Naive thymus-derived CD4-positive, alpha-beta T cell (primary cell): ENCODE results near the gene ACYP2. TPM values are rescaled to one million over a fixed set of nuclear protein-coding genes. Genes with fewer than 3 reads are reported as not detected.

Experiments
- ATAC-seq: fragments of 150-1000 bp; cut with Tn5 transposase; 2 replicates; pipeline ENCODE4 v1.10.0; 2021; ENCODE audit warnings: mild to moderate bottlenecking, moderate library complexity
- CTCF ChIA-PET: fragments of 350-600 bp; sonication (Branson Sonifier 250); formaldehyde crosslinking; loops from one replicate; lab custom pipeline; 2021; ENCODE audit warnings: antibody characterized with exemption; lab: Charles Lee
- POLR2A ChIA-PET: fragments of 350-600 bp; sonication (Branson Sonifier 250); formaldehyde crosslinking; loops from one replicate; lab custom pipeline; 2021; ENCODE audit warnings: antibody characterized with exemption, inconsistent platforms; lab: Charles Lee
- DNase-seq, 9 donors: peaks; one replicate each; pipeline versions ENCODE4 v3.0.0 to v3.0.0-alpha.2; 2020 to 2022; ENCODE audit warnings: mixed read lengths in 1 of 9
- H3K27ac ChIP-seq: one replicate; pipeline ENCODE4 v1.7.0; 2013; ENCODE audit warnings: mild to moderate bottlenecking, low read depth, low read length, moderate library complexity
- H3K27me3 ChIP-seq, 2 donors: one replicate each; pipeline ENCODE4 v1.7.0; 2013; ENCODE audit warnings: low read length in 2 of 2, mild to moderate bottlenecking in 2 of 2, moderate library complexity in 2 of 2; ENCODE audit not compliant: control insufficient read depth in 2 of 2, insufficient read depth in 2 of 2
- H3K36me3 ChIP-seq, 3 experiments: 1 replicate in 2 of 3; 2 replicates in 1 of 3; pipeline ENCODE4 v1.7.0; 2013; ENCODE audit warnings: low read length in 3 of 3, mild to moderate bottlenecking in 3 of 3, moderate library complexity in 1 of 3; ENCODE audit not compliant: insufficient read depth in 3 of 3, control insufficient read depth in 2 of 3
- H3K4me1 ChIP-seq, 2 donors: one replicate each; pipeline ENCODE4 v1.7.0; 2013; ENCODE audit warnings: low read length in 2 of 2, mild to moderate bottlenecking in 2 of 2, moderate library complexity in 1 of 2; ENCODE audit not compliant: control insufficient read depth in 2 of 2, insufficient read depth in 2 of 2
- H3K4me3 ChIP-seq: 2 replicates; pipeline ENCODE4 v1.7.0; 2013; ENCODE audit warnings: mild to moderate bottlenecking, low read length
- H3K9me3 ChIP-seq, 3 experiments: 1 replicate in 2 of 3; 2 replicates in 1 of 3; pipeline ENCODE4 v1.7.0; 2013; ENCODE audit warnings: low read length in 3 of 3; ENCODE audit not compliant: control insufficient read depth in 2 of 3
- H3K27ac Mint-ChIP-seq, 9 donors: one replicate each; pipeline ENCODE4 v1.8.0; 2020 to 2022; ENCODE audit warnings: mixed read lengths in 9 of 9, mild to moderate bottlenecking in 8 of 9, moderate library complexity in 5 of 9, inconsistent platforms in 2 of 9
- H3K27me3 Mint-ChIP-seq, 5 donors: one replicate each; pipeline ENCODE4 v1.8.0; 2021 to 2022; ENCODE audit warnings: mixed read lengths in 5 of 5, mild to moderate bottlenecking in 1 of 5
- H3K36me3 Mint-ChIP-seq, 5 donors: one replicate each; pipeline ENCODE4 v1.8.0; 2020 to 2022; ENCODE audit warnings: mixed read lengths in 5 of 5, mild to moderate bottlenecking in 3 of 5, inconsistent platforms in 1 of 5
- H3K4me1 Mint-ChIP-seq, 7 donors: one replicate each; pipeline ENCODE4 v1.8.0; 2020 to 2022; ENCODE audit warnings: mixed read lengths in 7 of 7, mild to moderate bottlenecking in 3 of 7, inconsistent platforms in 1 of 7
- H3K4me3 Mint-ChIP-seq, 10 donors: one replicate each; pipeline ENCODE4 v1.8.0; 2020 to 2022; ENCODE audit warnings: mild to moderate bottlenecking in 10 of 10, mixed read lengths in 10 of 10, moderate library complexity in 6 of 10, inconsistent platforms in 2 of 10
- H3K9me3 Mint-ChIP-seq, 11 donors: one replicate each; pipeline ENCODE4 v1.8.0; 2020 to 2022; ENCODE audit warnings: mixed read lengths in 11 of 11, mild to moderate bottlenecking in 4 of 11, inconsistent platforms in 1 of 11, moderate library complexity in 1 of 11
- intact Hi-C, 2 donors: fragments of 100-400 bp; cut with micrococcal nuclease; formaldehyde crosslinking; loops; one replicate each; pipeline ENCODE4 v1.15.1; 2023
- polyA plus RNA-seq, 2 donors: library from polyadenylated mRNA; unstranded; fragments of 300-500 nt; fragmentation: Illumina TruSeq; gene quantifications; one replicate each; pipeline ENCODE4 v1.2.3, GENCODE V29; 2021
- total RNA-seq, 6 experiments: library from RNA in 5 of 6; stranded (reverse) in 5 of 6; gene quantifications; 1 replicate in 5 of 6; 2 replicates in 1 of 6; pipeline ENCODE4 v1.2.3 and lab custom pipeline; 2021 to 2026

Gene ACYP2
- total and polyA plus RNA-seq, 7 experiments from 2014 or later, result 11.2 to 23.0 (median 15.6) TPM

- ChIA-PET POLR2A (no interaction called here), CTCF (interaction anchor here (0.7 kb wide), 1 partner anchor 792 kb away, joined by 7 read pairs; no protein-coding TSS in a partner anchor)
- DNase-seq (no peak), ATAC-seq (no peak)
- Mint-ChIP-seq H3K4me1 (peaks cover 4 to 22% (median 11%) of the 10 kb centered on the region in 7 donors), H3K9me3 (peaks cover 0 to 4% (median 0%) of the 10 kb centered on the region in 11 donors), H3K36me3 (peaks cover 0 to 5% (median 3%) of the 10 kb centered on the region in 5 donors), H3K27me3 (peaks cover 0 to 16% (median 0%) of the 10 kb centered on the region in 5 donors), H3K4me3 (no peak overlapping the region), H3K27ac (no peak overlapping the region)
- H3K27me3 ChIP-seq, result no peaks in the 10 kb centered on the region
- no peaks in the 10 kb centered on the region for H3K36me3 ChIP-seq
- H3K9me3 ChIP-seq, result no peaks in the 10 kb centered on the region
- intact Hi-C loops, result no loop called here
- no peak overlapping the region for H3K27ac ChIP-seq
- peaks cover 0 to 4% of the 10 kb centered on the region in 2 donors for H3K4me1 ChIP-seq
- no peak overlapping the region for H3K4me3 ChIP-seq
These were observed 14.6 kb upstream of the ACYP2 start for GRCh38 chr2:54100772-54101171.

- no peak overlapping the region for H3K4me3 Mint-ChIP-seq
- CTCF ChIA-PET, result interaction anchor here (1.4 to 1.7 kb wide), 3 partner anchors 562 to 735 kb away, joined by 3 to 7 read pairs (median 6); no protein-coding TSS in a partner anchor
- H3K4me1 Mint-ChIP-seq, result peaks cover 6 to 22% (median 11%) of the 10 kb centered on the region in 7 donors
- peak overlapping the region in 3 of 9 donors; percentile 16 to 26 (median 21) for H3K27ac Mint-ChIP-seq
- no peaks in the 10 kb centered on the region for H3K36me3 ChIP-seq
- no peak overlapping the region for H3K4me3 ChIP-seq
- H3K36me3 Mint-ChIP-seq, result no peaks in the 10 kb centered on the region
- peaks cover 0 to 4% of the 10 kb centered on the region in 2 donors for H3K4me1 ChIP-seq
- no peaks in the 10 kb centered on the region for H3K9me3 ChIP-seq
- no peaks in the 10 kb centered on the region for H3K9me3 Mint-ChIP-seq
- POLR2A ChIA-PET, result no interaction called here
- ATAC-seq (peak; percentile 72), DNase-seq (peak in 4 of 9 donors; percentile 15 to 27 (median 20))
- intact Hi-C loops, result no loop called here
- H3K27me3 ChIP-seq, result no peaks in the 10 kb centered on the region
- H3K27ac ChIP-seq, result no peak overlapping the region
- H3K27me3 Mint-ChIP-seq, result peaks cover 0 to 14% (median 0%) of the 10 kb centered on the region in 5 donors
These were observed 11.7 kb upstream of the ACYP2 start for GRCh38 chr2:54103454-54104314.

GRCh38 chr2:54106631-54107454 is 8.6 kb upstream of the ACYP2 start:
- Histone ChIP-seq H3K4me3 (no peak overlapping the region), H3K27me3 (no peaks in the 10 kb centered on the region), H3K36me3 (no peaks in the 10 kb centered on the region), H3K27ac (no peak overlapping the region), H3K9me3 (no peaks in the 10 kb centered on the region), H3K4me1 (peaks cover 0 to 4% of the 10 kb centered on the region in 2 donors)
- Mint-ChIP-seq H3K9me3 (no peaks in the 10 kb centered on the region), H3K4me3 (peak overlapping the region in 1 of 10 donors; percentile 28), H3K4me1 (peaks cover 0 to 12% (median 9%) of the 10 kb centered on the region in 7 donors), H3K36me3 (no peaks in the 10 kb centered on the region), H3K27me3 (peaks cover 0 to 15% (median 0%) of the 10 kb centered on the region in 5 donors), H3K27ac (peak overlapping the region in 2 of 9 donors; percentile 20 to 31)
- CTCF ChIA-PET, result interaction anchor here (0.6 to 2.8 kb wide), 12 partner anchors 9 to 1412 kb away, joined by 3 to 28 read pairs (median 4); no protein-coding TSS in a partner anchor
- POLR2A ChIA-PET, result interaction anchor here (0.7 to 1.0 kb wide), 2 partner anchors 598 to 944 kb away, joined by 3 read pairs; no protein-coding TSS in a partner anchor
- intact Hi-C loops, result loop anchor here (1.0 to 5.0 kb wide), 7 partner anchors 396 to 1070 kb away; no protein-coding TSS in a partner anchor
- ATAC-seq (peak; percentile 86), DNase-seq (peak in 7 of 9 donors; percentile 39 to 68 (median 51))

- Histone ChIP-seq H3K36me3 (no peaks in the 10 kb centered on the region), H3K9me3 (no peaks in the 10 kb centered on the region), H3K4me1 (peaks cover 0 to 4% of the 10 kb centered on the region in 2 donors), H3K27me3 (no peaks in the 10 kb centered on the region), H3K4me3 (no peak overlapping the region), H3K27ac (no peak overlapping the region)
- ChIA-PET POLR2A (interaction anchor here (1.0 kb wide), 1 partner anchor 597 kb away, joined by 3 read pairs; no protein-coding TSS in a partner anchor), CTCF (interaction anchor here (0.6 to 2.8 kb wide), 9 partner anchors 15 to 732 kb away, joined by 3 to 28 read pairs (median 5); no protein-coding TSS in a partner anchor)
- no peak overlapping the region for H3K4me3 Mint-ChIP-seq
- H3K36me3 Mint-ChIP-seq, result no peaks in the 10 kb centered on the region
- H3K27me3 Mint-ChIP-seq, result peaks cover 0 to 15% (median 0%) of the 10 kb centered on the region in 5 donors
- H3K4me1 Mint-ChIP-seq, result peaks cover 0 to 12% (median 9%) of the 10 kb centered on the region in 7 donors
- H3K27ac Mint-ChIP-seq, result no peak overlapping the region
- no peak for DNase-seq
- no peaks in the 10 kb centered on the region for H3K9me3 Mint-ChIP-seq
- ATAC-seq, result no peak
- intact Hi-C loops, result loop anchor here (1.0 to 5.0 kb wide), 7 partner anchors 396 to 1070 kb away; no protein-coding TSS in a partner anchor
These were observed 8.0 kb upstream of the ACYP2 start for GRCh38 chr2:54107455-54107764.

- POLR2A ChIA-PET, result interaction anchor here (0.7 kb wide), 1 partner anchor 193 kb away, joined by 3 read pairs; no protein-coding TSS in a partner anchor
- Mint-ChIP-seq H3K9me3 (no peaks in the 10 kb centered on the region), H3K27ac (no peak overlapping the region), H3K36me3 (no peaks in the 10 kb centered on the region), H3K27me3 (peaks cover 0 to 12% (median 0%) of the 10 kb centered on the region in 5 donors), H3K4me3 (no peak overlapping the region), H3K4me1 (peaks cover 0 to 12% (median 9%) of the 10 kb centered on the region in 7 donors)
- DNase-seq (no peak), ATAC-seq (no peak)
- intact Hi-C loops, result loop anchor here (1.0 to 5.0 kb wide), 7 partner anchors 395 to 1069 kb away; no protein-coding TSS in a partner anchor
- H3K27ac ChIP-seq, result no peak overlapping the region
- H3K27me3 ChIP-seq, result no peaks in the 10 kb centered on the region
- no peak overlapping the region for H3K4me3 ChIP-seq
- no peaks in the 10 kb centered on the region for H3K9me3 ChIP-seq
- H3K4me1 ChIP-seq, result peaks cover 0 to 4% of the 10 kb centered on the region in 2 donors
- H3K36me3 ChIP-seq, result no peaks in the 10 kb centered on the region
- CTCF ChIA-PET, result interaction anchor here (1.0 to 2.8 kb wide), 5 partner anchors 16 to 731 kb away, joined by 3 to 28 read pairs (median 5); no protein-coding TSS in a partner anchor
These were observed 7.4 kb upstream of the ACYP2 start for GRCh38 chr2:54107903-54108615.
